Cortex of kidney (tissue), 1 donor: ENCODE measurements around the gene NCOA1.

Source experiments
- DNase-seq: peaks from one replicate; lab custom pipeline; 2025; lab: John Stamatoyannopoulos, UW

The NCOA1 gene

GRCh38 chr2:24697792-24698191 is 206.7 kb downstream of the NCOA1 start:
- no peak for DNase-seq

GRCh38 chr2:24702800-24703199 is 211.7 kb downstream of the NCOA1 start:
- no peak for DNase-seq

- DNase-seq: no peak
Measured at GRCh38 chr2:24704692-24705091, 213.6 kb downstream of the NCOA1 start.

GRCh38 chr2:24707143-24707542 is 216.1 kb downstream of the NCOA1 start:
- no peak for DNase-seq

GRCh38 chr2:24708537-24709152 is 217.6 kb downstream of the NCOA1 start:
- no peak for DNase-seq

DNA sequence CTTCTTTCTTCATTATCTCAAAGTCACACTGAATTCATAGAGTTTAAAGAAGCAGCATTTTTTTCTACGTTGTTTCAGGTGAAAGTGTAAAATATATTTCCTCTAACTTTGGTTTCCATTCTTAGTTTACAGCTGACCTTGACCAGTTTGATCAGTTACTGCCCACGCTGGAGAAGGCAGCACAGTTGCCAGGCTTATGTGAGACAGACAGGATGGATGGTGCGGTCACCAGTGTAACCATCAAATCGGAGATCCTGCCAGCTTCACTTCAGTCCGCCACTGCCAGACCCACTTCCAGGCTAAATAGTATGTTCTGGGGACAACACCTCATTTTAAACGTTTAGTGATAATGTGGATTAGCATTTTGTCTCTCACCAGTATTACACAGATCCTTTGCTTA is 219.8 kb downstream of the NCOA1 start:
- DNase-seq: no peak

DNA sequence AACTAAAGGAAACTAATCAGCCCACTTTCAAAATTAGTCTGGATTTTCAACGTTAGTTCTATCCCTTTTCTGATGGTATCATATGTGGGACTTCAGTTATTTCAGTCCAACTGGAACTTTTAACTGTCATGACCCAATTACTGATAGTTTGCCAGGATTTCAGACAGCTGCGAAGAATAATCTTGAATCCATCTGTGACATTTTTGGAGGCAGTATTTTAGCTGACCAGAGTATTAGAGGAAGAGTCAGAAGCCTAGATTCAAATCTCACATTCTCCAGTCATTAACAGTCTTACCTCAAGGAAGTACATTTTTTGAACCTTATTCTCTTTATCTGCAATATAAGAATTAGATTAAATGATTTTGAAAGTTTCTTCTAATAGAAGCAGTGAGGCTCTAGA is 220.8 kb downstream of the NCOA1 start:
- no peak for DNase-seq

GRCh38 chr2:24712296-24712695 is 221.2 kb downstream of the NCOA1 start:
- DNase-seq: no peak

- no peak for DNase-seq
Measured at GRCh38 chr2:24717263-24717951, 226.4 kb downstream of the NCOA1 start.

- DNase-seq: no peak
Measured at GRCh38 chr2:24720310-24720709, 229.3 kb downstream of the NCOA1 start.

DNA sequence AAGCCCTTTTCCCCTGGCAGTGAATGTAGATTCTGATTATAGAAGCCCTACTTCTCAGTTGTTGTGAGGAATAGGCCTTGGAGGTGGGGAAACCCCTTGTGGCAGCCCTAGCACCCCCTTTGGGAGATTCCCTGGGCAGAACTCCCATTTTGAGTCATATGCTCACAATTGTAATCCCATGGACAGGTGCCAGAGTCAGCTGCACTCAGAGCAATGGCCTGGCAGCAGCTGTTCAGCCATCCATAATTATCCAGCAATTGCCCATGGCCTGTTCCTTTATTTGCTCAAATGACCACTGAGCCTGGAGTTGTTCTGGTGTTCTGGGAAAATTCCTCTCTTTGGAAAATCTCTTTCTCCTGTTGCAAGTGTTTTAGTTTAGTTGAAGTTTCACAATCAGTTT is 230.4 kb downstream of the NCOA1 start:
- DNase-seq: no peak

GRCh38 chr2:24722141-24722790 is 231.2 kb downstream of the NCOA1 start:
- DNase-seq: no peak

DNA sequence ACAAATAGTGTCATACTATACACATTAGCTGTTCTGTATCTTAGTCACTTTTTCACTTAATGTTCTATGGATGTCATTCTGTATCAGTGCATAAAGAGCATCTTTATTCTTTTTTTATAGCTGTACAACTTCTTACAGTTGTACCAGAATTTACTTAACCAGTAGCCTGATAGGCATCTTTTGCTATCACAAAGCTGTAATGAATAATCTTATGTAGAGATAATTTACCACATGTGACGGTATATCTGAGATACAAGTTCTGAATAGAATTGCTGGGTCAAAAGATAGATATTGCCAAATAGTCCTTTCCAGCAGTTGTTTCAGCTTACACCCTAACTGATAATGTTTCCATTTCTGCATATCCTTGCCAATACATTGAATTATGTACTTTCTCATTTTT is 232.1 kb downstream of the NCOA1 start:
- no peak for DNase-seq

DNA sequence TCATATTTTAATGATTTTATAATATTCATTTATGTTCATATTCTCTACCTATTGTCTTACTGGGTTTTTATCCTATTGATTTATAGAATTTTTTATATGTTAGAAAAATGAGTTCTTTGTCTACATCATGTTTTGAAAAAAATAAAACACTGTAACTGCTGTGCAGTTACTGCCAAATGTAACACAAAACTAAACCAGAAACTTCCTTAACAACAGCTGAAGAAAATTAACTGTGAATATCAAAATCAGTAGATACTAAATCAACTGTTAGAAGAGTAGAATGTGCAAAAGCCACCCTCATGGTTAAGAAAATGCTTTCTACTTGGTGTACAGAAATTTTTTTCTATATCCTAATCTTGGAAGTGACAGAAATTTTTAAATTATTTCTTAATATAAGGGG is 232.6 kb downstream of the NCOA1 start:
- DNase-seq: no peak

GRCh38 chr2:24724111-24724775 is 233.2 kb downstream of the NCOA1 start:
- no peak for DNase-seq

DNA sequence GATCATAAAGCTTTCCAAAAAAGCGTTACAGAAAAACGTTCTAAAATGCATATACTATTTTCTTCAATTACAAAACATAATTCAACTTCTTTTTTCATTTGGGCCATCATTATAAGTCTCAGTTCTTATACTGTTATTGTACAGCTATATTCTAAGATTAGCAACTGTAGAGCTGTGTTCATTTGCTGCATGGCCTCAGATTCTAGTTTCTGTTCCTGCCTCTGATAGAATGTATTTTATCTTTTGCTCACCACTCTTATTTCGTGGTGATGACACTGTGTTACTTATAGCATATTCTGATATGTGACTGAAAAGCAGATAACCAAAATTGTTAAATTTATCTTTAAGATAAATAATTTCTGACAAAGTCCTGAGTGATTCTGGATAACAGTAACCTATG is 234.9 kb downstream of the NCOA1 start:
- no peak for DNase-seq

DNA sequence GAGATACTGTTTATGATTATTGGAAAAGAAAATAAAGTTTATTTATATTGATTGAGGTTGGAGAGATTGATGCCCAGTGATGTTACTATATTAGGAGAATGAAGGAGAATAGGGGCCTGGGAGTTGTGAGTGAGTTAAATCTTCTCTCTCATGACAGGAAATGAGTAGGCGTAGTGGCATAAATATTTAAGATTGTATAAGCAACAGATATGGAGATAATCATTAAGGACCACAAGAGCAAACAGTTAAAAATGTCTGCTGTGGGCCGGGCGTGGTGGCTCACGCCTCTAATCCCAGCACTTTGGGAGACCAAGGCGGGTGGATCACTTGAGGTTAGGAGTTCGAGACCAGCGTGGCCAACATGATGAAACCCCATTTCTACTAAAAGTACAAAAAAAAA is 239.4 kb downstream of the NCOA1 start:
- DNase-seq: no peak

DNA sequence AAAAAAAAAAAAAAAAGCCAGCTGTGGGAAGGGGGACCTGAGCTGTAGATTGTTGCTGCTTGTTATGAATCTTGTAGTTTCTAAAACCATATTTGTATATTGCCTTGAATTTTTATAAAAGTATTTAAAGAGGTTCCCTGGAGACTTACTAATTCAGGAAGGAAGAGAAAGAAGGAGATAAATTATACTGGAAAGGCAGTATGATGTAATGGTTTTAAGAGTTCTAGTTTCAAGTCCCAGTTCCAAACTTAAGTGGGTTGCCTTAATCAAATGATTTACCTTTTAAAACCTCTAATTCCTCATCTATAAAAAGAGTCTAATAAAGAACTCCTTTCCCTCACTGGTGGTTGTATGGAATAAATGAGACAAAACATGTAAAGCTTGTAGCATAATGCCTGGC is 240.0 kb downstream of the NCOA1 start:
- DNase-seq: no peak

GRCh38 chr2:24731923-24732322 is 240.9 kb downstream of the NCOA1 start:
- DNase-seq: no peak

DNA sequence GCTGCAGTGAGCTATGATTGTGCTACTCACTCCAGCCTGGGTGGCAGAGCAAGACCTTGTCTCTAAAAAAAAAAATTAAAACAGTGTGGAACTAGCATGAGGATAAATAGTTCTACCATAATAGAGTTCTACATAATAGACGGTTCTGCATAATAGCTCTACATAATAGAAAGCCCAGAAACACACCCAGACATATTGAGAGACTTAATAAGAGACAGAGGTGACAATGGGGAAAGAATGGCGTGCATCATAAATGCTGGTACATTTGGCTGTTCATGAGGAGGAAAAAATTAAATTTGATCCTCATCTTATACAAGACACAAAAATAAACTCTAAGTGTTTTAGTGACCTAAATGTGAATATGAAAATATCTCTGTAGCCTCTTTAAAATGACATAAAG is 243.7 kb downstream of the NCOA1 start:
- no peak for DNase-seq

DNA sequence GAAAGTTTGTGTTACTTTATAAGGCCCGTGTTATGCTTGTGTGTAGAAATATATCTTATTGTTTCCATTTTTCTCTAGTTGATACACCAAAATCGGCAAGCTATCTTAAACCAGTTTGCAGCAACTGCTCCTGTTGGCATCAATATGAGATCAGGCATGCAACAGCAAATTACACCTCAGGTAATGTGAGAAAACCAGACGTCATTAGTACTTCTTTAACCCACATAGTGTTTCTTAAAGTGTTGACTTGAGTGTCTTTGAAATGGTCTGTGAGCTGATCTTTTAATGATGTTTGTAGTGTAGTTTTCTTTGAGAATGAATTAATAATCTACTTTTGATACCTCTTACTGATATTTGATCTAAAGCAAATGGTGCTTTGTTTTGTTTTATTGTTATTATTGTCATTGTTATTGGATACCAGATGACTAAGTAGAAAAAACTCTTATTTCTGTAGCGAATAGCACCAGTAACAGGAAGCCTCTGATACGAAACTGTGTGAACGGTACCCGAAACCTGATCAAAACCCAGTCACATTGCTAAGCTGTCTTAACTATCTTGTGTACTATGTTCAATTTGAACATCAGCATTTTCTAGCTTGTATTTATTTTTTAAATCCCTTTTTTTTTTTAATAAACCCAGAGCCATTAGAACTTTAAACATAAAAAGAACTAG is 248.4 kb downstream of the NCOA1 start:
- DNase-seq: no peak

DNA sequence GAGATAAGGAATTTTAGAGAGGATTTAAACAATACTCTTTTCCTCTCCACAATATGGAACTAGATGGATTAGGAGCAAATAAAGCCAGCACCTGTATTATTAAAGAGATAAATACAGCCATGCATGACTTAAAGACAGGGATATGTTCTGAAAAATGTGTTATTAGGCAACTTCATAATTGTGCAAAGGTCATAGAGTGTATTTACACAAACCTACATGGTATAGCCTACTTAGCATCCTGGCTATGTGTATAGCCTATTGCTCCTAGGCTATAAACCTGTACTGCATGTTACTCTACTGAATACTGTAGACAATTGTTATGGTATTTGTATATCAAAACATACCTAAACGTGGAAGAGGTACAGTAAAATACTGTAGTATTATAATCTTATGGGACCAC is 249.1 kb downstream of the NCOA1 start:
- DNase-seq: no peak
